NCI-H2227 treated with DMSO at 0.1 percent for 48 hours (cell line): ENCODE data around the gene CTDSPL.

Source experiments
- DNase-seq: peaks from one replicate; lab custom pipeline; 2025; lab: John Stamatoyannopoulos, UW

Gene CTDSPL

GRCh38 chr3:37988931-37989525 lies 127.3 kb downstream of the CTDSPL start:
- DNase-seq = no peak

- DNase-seq = no peak
These were observed 128.3 kb downstream of the CTDSPL start for GRCh38 chr3:37989821-37990480.

GRCh38 chr3:37990527-37990926 lies 128.8 kb downstream of the CTDSPL start, which contains the start of gene VILL:
TSS of gene VILL (plus strand) at chr3:37990786. CDS start at chr3:37993673, 2,887 bp downstream.
- DNase-seq = no peak

GRCh38 chr3:37991109-37991508 lies 129.4 kb downstream of the CTDSPL start:
- DNase-seq = no peak

GRCh38 chr3:37991823-37992222 lies 130.1 kb downstream of the CTDSPL start:
- no peak for DNase-seq

- no peak for DNase-seq
These were observed 130.8 kb downstream of the CTDSPL start for GRCh38 chr3:37992271-37993066.

- no peak for DNase-seq
These were observed 131.4 kb downstream of the CTDSPL start for GRCh38 chr3:37993067-37993455.

- DNase-seq = no peak
These were observed 131.8 kb downstream of the CTDSPL start for GRCh38 chr3:37993460-37993819.

- DNase-seq = peak; percentile 9
These were observed 132.3 kb downstream of the CTDSPL start for GRCh38 chr3:37993820-37994638.

GRCh38 chr3:37994639-37994972 lies 132.9 kb downstream of the CTDSPL start:
- DNase-seq = no peak

GRCh38 chr3:37995652-37996641 lies 134.3 kb downstream of the CTDSPL start:
- no peak for DNase-seq

- DNase-seq = peak; percentile 13
These were observed 135.2 kb downstream of the CTDSPL start for GRCh38 chr3:37996785-37997301.

GRCh38 chr3:37997342-37997741 lies 135.7 kb downstream of the CTDSPL start:
- no peak for DNase-seq

- DNase-seq = no peak
These were observed 136.2 kb downstream of the CTDSPL start for GRCh38 chr3:37997791-37998370.

- DNase-seq = no peak
These were observed 138.2 kb downstream of the CTDSPL start for GRCh38 chr3:37999836-38000235.

- DNase-seq = no peak
These were observed 138.7 kb downstream of the CTDSPL start for GRCh38 chr3:38000242-38000916.

GRCh38 chr3:38000965-38001455 lies 139.3 kb downstream of the CTDSPL start:
- no peak for DNase-seq

- DNase-seq = no peak
These were observed 139.9 kb downstream of the CTDSPL start for GRCh38 chr3:38001456-38002081.

GRCh38 chr3:38002291-38002876 lies 140.7 kb downstream of the CTDSPL start:
- DNase-seq = no peak
